Chondrocyte (in vitro differentiated cells): ENCODE results near the gene TIMM50. TPM values are rescaled to one million over a fixed set of nuclear protein-coding genes. Genes with fewer than 3 reads are reported as not detected.

ENCODE experiments used
- DNase-seq: peaks from one replicate; pipeline ENCODE4 v3.0.0; 2021; ENCODE audit warnings: mixed read lengths, low spot score
- H3K27ac Mint-ChIP-seq: one replicate; pipeline ENCODE4 v1.8.0; 2021; ENCODE audit warnings: mild to moderate bottlenecking, moderate library complexity, mixed read lengths; ENCODE audit not compliant: unreplicated experiment
- H3K27me3 Mint-ChIP-seq: 2 replicates; pipeline ENCODE4 v1.8.0; 2021; ENCODE audit warnings: low read depth, mixed read lengths
- H3K36me3 Mint-ChIP-seq: 2 replicates; pipeline ENCODE4 v1.8.0; 2021; ENCODE audit warnings: low read depth, mixed read lengths
- H3K4me1 Mint-ChIP-seq: 2 replicates; pipeline ENCODE4 v1.8.0; 2021; ENCODE audit warnings: low read depth, mild to moderate bottlenecking, mixed read lengths
- H3K4me3 Mint-ChIP-seq: one replicate; pipeline ENCODE4 v1.8.0; 2021; ENCODE audit warnings: mild to moderate bottlenecking, moderate library complexity, mixed read lengths; ENCODE audit not compliant: unreplicated experiment
- H3K9me3 Mint-ChIP-seq: 2 replicates; pipeline ENCODE4 v1.8.0; 2021; ENCODE audit warnings: low read depth, mixed read lengths
- total RNA-seq: library from RNA; stranded (reverse); gene quantifications from 3 replicates; pipeline ENCODE4 v1.2.1, GENCODE V29; 2021
- TF ChIP-seq, protein P1 (sequence below): fragments of 200-600 bp; sonication (generic); IDR thresholded peaks from 2 replicates; pipeline ENCODE4 v1.5.0; 2021; ENCODE audit warnings: antibody characterized with exemption, mild to moderate bottlenecking, moderate library complexity

The TIMM50 gene
- total RNA-seq, 1 donor from 2014 or later: 49.9 TPM

DNA sequence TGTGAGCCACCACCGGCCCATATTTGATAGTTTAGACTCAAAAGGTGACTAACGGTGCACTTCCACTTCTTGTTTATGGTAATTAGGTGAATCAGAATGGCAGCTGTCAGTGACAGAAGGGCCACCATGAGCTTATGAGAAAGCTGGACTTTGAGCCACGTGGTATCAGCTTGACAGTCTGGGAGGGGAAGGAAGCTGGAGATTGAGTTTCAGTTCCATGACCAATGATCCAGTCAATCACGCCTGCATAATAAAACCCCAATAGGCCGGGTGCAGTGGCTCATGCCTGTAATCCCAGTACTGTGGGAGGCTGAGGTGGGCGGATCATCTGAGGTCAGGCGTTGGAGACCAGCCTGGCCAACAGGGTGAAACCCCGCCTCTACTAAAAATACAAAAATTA, 43.9 kb downstream of the TIMM50 start:
- Mint-ChIP-seq H3K9me3 (no peaks in the 10 kb centered on the region), H3K27me3 (no peaks in the 10 kb centered on the region), H3K36me3 (no peaks in the 10 kb centered on the region), H3K27ac (no peak overlapping the region), H3K4me3 (no peak overlapping the region), H3K4me1 (peaks cover 3% of the 10 kb centered on the region)
- no peak for DNase-seq
- TF ChIP-seq, protein P1, sequence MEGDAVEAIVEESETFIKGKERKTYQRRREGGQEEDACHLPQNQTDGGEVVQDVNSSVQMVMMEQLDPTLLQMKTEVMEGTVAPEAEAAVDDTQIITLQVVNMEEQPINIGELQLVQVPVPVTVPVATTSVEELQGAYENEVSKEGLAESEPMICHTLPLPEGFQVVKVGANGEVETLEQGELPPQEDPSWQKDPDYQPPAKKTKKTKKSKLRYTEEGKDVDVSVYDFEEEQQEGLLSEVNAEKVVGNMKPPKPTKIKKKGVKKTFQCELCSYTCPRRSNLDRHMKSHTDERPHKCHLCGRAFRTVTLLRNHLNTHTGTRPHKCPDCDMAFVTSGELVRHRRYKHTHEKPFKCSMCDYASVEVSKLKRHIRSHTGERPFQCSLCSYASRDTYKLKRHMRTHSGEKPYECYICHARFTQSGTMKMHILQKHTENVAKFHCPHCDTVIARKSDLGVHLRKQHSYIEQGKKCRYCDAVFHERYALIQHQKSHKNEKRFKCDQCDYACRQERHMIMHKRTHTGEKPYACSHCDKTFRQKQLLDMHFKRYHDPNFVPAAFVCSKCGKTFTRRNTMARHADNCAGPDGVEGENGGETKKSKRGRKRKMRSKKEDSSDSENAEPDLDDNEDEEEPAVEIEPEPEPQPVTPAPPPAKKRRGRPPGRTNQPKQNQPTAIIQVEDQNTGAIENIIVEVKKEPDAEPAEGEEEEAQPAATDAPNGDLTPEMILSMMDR: no peak

GRCh38 chr19:39525205-39525604, 44.6 kb downstream of the TIMM50 start:
- no peaks in the 10 kb centered on the region for H3K9me3 Mint-ChIP-seq
- H3K4me1 Mint-ChIP-seq: peaks cover 3% of the 10 kb centered on the region
- H3K36me3 Mint-ChIP-seq: no peaks in the 10 kb centered on the region
- TF ChIP-seq, protein P1: no peak
- no peak overlapping the region for H3K4me3 Mint-ChIP-seq
- H3K27me3 Mint-ChIP-seq: no peaks in the 10 kb centered on the region
- no peak for DNase-seq
- H3K27ac Mint-ChIP-seq: no peak overlapping the region

GRCh38 chr19:39531834-39532232, 51.2 kb downstream of the TIMM50 start:
- Mint-ChIP-seq H3K27me3 (no peaks in the 10 kb centered on the region), H3K36me3 (peaks cover 1% of the 10 kb centered on the region), H3K4me3 (peak overlapping the region; percentile 95), H3K27ac (peak overlapping the region; percentile 92), H3K4me1 (peaks cover 21% of the 10 kb centered on the region), H3K9me3 (no peaks in the 10 kb centered on the region)
- DNase-seq: no peak
- TF ChIP-seq, protein P1: no peak

GRCh38 chr19:39532233-39533002, 51.8 kb downstream of the TIMM50 start, which contains the start of gene EID2B:
Gene EID2B, minus strand, starts transcription at chr19:39532852. Its CDS starts 50 bp downstream, at chr19:39532802.
- TF ChIP-seq, protein P1: peak; percentile 93
- H3K27ac Mint-ChIP-seq: peak within 1 kb of the TSS; percentile 92
- no peaks in the 10 kb centered on the region for H3K27me3 Mint-ChIP-seq
- H3K4me3 Mint-ChIP-seq: peak within 1 kb of the TSS; percentile 95
- peaks cover 23% of the 10 kb centered on the region for H3K4me1 Mint-ChIP-seq
- peaks cover 1% of the 10 kb centered on the region for H3K36me3 Mint-ChIP-seq
- peak; percentile 95 for DNase-seq
- no peaks in the 10 kb centered on the region for H3K9me3 Mint-ChIP-seq

DNA sequence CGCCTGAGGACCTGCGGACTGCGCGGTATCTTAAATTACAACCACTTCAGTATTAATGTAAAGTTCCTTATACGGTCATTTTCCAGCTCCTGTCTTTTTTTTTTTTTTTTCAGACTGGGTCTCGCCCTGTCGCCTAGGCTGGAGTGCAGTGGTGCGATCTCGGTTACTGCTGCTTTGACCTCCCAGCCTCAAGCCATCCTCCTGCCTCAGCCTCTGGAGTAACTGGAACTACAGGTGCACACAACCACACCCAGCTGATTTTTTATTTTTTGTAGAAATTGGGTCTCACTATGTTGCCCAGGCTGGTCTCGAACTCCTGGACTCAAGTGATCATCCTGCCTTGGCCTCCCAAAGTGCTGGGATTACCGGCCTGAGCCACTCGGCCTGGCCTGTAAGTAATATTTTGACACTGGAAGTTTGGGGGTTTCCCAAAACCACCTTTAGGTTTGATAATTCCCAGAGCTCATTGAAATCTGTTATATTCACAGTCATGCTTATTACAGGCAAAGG, 52.4 kb downstream of the TIMM50 start:
- H3K36me3 Mint-ChIP-seq: peaks cover 1% of the 10 kb centered on the region
- H3K9me3 Mint-ChIP-seq: no peaks in the 10 kb centered on the region
- H3K27me3 Mint-ChIP-seq: no peaks in the 10 kb centered on the region
- TF ChIP-seq, protein P1: peak; percentile 37
- H3K4me1 Mint-ChIP-seq: peaks cover 25% of the 10 kb centered on the region
- no peak overlapping the region for H3K27ac Mint-ChIP-seq
- DNase-seq: no peak
- H3K4me3 Mint-ChIP-seq: no peak overlapping the region
